T-helper 22 cell (primary cell): ENCODE measurements around the gene RAVER1.

ENCODE experiments used
- DNase-seq: peaks from one replicate; pipeline ENCODE4 v3.0.0-alpha.2; 2020; ENCODE audit warnings: low read depth

The RAVER1 gene

DNA sequence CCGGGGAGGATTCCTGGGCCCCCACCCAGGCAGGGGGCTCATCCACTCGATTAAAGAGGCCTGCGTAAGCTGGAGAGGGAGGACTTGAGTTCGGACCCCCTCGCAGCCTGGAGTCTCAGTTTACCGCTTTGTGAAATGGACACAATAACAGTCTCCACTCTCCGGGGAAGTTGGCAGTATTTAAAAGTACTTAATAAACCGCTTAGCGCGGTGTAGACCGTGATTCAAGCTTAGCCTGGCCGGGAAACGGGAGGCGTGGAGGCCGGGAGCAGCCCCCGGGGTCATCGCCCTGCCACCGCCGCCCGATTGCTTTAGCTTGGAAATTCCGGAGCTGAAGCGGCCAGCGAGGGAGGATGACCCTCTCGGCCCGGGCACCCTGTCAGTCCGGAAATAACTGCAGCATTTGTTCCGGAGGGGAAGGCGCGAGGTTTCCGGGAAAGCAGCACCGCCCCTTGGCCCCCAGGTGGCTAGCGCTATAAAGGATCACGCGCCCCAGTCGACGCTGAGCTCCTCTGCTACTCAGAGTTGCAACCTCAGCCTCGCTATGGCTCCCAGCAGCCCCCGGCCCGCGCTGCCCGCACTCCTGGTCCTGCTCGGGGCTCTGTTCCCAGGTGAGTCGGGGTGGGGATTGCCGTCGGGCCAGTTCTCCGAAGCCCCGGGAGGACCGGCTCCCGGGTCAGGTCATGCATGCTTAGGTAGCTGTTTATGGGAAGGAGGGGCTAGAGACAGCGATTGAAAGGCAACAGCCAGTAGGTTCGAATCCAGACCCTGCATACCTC is 62.5 kb downstream of the RAVER1 start, which contains the start of gene ICAM1:
Gene ICAM1, plus strand, starts transcription at position 505 of the 779 bp plus-strand sequence. Its CDS starts 40 bp downstream, at position 545.
- DNase-seq: peak; percentile 54

DNA sequence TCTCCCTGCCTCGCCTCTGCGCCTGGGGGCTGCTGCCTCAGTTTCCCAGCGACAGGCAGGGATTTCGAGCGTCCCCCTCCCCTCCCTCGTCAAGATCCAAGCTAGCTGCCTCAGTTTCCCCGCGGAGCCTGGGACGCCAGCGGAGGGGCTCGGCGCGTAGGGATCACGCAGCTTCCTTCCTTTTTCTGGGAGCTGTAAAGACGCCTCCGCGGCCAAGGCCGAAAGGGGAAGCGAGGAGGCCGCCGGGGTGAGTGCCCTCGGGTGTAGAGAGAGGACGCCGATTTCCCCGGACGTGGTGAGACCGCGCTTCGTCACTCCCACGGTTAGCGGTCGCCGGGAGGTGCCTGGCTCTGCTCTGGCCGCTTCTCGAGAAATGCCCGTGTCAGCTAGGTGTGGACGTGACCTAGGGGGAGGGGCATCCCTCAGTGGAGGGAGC is 63.1 kb downstream of the RAVER1 start:
- DNase-seq: peak; percentile 54

DNA sequence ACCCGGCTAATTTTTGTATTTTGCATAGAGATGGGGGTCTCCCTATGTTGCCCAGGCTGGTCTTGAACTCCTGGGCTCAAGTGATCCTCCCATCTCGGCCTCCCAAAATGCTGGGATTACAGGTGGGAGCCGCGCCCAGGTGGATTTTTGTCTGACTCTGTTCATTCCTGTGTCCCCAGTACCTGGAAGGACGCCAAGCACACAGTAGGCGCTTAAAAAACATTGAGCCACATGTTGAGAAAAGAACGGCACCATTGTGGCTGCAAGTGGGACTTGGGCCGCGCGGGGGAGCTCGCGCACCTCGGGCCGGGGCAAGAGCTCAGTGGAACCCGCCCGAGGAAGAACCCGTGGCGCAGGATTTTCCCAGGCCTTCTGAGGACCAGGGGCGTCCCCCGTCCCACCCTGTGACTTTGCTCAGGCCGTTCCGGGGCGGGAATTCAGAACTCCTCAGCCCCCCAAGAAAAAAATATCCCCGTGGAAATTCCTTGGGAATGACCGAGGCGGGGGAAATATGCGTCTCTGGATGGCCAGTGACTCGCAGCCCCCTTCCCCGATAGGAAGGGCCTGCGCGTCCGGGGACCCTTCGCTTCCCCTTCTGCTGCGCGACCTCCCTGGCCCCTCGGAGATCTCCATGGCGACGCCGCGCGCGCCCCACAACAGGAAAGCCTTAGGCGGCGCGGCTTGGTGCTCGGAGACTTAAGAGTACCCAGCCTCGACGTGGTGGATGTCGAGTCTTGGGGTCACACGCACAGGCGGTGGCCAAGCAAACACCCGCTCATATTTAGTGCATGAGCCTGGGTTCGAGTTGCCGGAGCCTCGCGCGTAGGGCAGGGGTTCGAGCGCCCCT is 63.8 kb downstream of the RAVER1 start:
- peak; percentile 67 for DNase-seq

DNA sequence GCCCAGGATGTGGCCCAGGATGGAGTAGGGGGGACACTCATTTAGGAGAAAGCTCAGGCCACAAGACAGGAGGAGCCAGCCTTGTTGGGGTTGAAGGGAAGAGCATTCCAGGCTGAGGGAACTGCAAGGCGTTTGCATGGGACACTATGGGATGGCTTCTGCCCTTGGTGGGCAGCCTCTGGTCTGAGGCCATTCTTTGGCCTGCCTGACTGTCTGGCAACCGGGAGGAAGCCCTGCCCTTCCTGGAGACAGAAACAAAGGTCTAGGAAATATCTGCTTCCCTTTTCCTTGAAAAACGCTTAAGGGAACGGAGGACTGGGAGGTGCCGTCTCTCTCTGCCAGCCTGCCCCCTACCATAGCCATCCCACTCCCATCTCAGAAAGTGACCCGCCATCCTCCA is 65.3 kb downstream of the RAVER1 start:
- DNase-seq: no peak

DNA sequence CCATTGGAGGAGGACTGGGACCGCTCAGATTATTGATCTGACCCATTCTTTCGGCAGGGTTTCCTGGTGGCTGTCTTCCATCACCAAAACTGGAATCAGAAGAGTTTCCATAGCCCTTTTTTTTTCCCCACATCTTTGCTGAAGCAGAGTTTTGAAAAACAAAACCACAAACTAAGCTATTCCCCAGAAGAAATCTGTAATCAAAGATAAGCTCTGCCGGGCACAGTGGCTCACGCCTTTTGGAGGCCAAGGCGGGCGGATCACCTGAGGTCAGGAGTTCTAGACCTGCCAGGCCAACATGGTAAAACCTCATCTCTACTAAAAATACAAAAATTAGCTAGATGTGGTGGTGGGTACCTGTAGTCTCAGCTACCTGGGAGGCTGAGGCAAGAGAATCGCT is 66.6 kb downstream of the RAVER1 start:
- DNase-seq: no peak
